HG03354 (cell line): ENCODE data around the gene HEMGN.
"Not testable (repeated sequence)": the region's sequence is repeated elsewhere in the genome, so short reads cannot be mapped to it uniquely, and the experiment has no call there.

Experiments used
- ATAC-seq: cut with Tn5 transposase; IDR thresholded peaks from one replicate; pipeline ENCODE4 v1.9.1; 2021; ENCODE audit warnings: mild to moderate bottlenecking; ENCODE audit not compliant: unreplicated experiment, poor library complexity, severe bottlenecking

HEMGN gene, protein sequence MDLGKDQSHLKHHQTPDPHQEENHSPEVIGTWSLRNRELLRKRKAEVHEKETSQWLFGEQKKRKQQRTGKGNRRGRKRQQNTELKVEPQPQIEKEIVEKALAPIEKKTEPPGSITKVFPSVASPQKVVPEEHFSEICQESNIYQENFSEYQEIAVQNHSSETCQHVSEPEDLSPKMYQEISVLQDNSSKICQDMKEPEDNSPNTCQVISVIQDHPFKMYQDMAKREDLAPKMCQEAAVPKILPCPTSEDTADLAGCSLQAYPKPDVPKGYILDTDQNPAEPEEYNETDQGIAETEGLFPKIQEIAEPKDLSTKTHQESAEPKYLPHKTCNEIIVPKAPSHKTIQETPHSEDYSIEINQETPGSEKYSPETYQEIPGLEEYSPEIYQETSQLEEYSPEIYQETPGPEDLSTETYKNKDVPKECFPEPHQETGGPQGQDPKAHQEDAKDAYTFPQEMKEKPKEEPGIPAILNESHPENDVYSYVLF

DNA sequence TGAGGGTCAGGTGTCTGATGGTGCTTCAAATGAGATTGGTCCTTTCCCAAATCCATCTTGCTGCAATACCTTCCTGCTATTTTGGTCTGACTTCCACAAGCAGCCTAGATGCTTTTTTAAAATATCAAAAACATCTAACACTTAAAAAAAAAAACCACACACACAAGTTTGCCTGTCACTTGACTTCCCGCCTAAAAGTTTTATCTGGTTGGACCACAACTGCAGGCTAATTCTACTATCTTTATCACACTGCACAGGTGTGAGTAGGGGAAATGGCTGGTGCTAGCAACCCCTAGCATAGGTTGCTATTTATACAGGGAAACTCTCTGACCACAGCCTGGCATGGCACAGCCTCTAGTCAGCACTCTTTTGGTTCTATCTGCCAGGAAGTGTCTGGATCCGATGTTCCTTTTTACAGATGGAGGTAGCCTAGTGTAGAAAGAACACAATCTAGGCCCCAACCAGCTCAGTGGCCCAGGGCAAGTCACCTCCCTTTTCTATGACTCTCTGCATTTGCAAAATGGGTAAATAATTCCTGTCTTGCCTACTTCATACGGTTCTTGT is at the start of gene HEMGN:
TSS of gene HEMGN (minus strand) at position 92 of the 564 bp plus-strand sequence. CDS start at position 56, 36 bp downstream.
- ATAC-seq: peak; percentile 75

DNA sequence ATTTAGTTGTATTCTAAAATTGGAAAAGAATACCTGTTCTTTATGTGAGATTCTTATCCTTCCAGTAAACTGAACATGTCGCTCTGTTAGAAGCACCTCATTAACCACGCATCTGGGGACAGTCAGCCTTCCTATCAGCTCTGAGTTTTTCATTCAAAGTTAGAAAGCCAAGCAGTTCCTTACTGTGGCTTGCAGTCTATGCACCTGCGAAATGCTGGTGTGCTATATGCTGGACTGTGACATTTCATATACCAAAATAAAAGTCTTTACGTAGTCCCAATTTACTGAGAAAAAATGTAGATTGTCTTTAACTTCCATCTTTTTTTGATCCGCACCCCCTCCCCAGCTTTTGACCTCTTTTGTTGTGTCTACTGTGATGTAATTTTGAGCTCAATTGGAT is 49.5 kb upstream of the HEMGN start:
- no peak for ATAC-seq

DNA sequence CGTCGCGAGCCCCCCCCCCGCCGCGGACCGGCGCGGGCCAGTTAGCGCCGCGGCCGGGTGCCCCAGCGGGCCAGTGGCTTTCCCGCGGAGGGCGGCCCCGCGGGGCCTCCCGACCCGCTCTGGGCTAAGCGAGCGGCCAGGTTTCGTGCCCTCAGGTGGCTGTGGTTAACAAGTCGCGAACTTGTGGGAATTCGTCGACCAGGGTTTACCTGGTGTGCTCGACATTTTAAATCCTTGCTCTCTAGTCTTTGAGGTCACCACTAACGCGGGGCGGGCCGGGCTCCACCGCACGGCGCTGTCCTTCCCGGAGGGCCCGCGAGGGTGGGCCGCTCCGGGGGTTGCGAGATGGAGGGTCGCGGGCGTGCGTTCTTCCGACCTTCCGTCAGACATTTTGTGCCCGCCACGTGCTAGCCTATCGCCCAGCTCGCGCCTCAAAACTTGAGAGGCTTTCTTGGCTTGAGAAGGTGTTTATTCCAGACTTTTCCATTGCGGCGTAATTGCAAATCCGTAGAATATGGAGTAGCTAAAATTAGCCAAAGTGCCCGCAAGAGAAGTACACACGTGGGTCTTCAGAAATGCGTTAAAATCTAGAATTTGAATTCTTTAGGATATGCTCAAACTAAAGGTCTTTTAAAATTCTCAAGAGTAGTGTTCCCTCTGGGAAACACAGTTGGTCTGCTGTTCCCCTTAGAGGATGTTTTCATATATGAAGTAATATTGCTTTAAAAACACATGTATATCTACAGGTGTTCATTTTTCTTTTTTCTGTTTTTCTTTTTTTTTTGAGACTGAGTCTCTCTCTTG is 47.3 kb upstream of the HEMGN start:
- peak; percentile 9 for ATAC-seq

DNA sequence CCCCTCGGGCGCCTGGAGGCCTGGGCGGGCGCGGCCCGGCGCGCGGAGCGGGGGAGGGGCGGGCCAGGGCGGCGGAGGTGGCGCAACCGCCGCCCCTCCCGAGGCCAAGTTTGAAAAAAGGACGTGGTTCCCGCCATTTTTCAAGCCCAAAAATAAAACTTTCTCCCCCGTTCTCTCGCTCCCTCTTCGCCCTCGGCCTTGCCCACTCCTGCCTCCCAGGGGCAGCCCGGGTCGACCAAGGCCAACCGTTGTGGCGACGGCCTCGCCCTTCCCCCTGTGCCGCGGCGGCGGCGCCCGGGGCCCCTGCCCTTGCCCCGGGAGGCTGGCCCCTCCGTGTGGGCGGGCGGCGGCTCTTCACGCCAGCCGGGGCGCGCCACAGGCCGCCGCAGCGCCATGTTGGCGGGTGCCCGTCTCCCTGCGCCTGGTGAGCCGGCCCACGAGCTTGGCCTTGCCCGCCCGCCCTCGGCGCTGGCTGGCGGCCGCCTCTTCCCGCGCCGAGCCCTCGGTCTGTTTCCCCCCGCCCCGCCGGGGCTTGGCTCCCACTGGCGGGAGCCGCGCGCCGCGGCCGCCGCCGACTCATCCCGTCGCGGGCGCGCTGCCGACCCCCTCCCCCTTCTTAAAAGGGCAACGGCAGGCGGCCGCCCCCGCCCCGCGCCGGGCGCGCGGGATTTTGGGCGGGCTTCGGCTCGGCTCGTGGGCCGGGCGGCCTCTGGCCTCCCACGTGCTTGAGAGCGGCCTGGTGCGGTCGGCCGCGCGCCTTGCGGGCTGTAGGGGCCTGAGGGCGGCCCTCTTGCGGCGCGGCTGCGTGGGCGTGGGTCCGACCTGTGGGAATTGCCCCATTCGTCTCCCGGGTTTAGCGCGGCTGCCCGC is 46.5 kb upstream of the HEMGN start:
- ATAC-seq: peak; percentile 34

DNA sequence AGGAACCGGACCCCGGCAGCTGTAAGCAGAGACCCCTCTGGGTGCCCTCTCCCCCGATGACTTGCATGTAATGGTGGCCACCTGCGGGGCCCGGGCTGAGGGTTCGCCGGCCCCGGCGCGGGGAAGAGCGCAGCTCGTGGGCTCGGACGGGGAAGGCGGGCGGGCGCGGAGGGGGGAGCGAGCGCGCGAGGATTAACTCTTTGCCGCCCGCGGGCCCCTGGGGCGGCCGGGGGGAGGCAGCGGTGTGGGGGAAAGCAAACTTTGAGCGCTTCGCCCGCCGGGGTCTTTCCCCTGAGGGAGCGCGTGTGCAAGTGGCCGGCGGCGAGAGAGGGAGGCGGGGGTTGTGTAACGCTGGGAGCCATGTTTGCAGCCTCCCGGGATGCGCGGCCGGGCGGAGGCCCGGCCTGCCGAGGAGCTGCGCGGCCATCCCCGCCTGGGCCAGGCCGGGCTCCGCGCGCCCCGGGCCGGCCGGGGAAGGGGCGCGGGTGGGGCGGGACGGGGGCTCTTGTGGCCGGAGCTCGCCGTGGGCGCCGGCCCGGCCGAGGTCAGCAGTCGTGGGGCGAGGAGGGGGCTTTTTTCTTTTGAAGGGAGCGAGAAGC is 45.7 kb upstream of the HEMGN start:
- ATAC-seq: peak; percentile 18

DNA sequence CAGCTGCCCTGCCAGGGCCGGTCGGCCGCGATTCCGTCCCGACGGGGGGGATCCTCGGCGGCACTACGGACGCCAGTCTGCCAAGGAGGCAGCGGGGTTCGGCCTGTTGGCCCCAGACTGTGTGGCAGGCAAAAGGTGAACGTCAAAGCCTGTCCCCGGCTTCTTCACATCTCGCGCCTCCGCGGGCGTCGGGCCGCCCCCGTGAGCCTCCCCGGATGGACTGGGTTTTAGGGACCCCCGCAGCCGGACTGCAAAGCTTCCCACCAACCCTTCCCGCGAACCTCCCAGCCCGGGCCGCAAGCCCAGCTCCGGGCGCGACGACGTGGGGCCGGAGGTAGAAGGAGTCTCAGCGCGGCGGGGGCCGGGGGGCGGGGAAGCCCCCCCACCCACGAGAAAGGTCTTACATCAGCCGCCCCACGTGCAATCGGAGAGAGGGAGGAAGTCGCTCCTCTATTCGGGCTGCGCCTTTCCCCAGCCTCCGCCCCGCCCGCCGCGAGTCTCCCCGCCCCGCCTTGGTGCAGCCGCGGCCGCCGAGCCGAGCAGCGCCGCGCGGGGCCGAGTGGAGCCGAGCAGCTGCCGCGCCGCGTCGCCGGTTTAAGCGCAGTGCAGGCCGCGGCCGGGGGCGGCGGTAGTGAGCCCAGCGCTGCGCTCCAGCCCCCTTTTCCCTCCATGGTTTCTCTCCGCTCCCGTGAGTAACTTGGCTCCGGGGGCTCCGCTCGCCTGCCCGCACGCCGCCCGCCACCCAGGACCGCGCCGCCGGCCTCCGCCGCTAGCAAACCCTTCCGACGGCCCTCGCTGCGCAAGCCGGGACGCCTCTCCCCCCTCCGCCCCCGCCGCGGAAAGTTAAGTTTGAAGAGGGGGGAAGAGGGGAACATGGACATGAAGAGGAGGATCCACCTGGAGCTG is 45.0 kb upstream of the HEMGN start, which contains the start of gene ANP32B:
TSS of gene ANP32B (plus strand) at position 659 of the 906 bp plus-strand sequence. CDS start at position 874, 215 bp downstream.
- peak; percentile 73 for ATAC-seq

DNA sequence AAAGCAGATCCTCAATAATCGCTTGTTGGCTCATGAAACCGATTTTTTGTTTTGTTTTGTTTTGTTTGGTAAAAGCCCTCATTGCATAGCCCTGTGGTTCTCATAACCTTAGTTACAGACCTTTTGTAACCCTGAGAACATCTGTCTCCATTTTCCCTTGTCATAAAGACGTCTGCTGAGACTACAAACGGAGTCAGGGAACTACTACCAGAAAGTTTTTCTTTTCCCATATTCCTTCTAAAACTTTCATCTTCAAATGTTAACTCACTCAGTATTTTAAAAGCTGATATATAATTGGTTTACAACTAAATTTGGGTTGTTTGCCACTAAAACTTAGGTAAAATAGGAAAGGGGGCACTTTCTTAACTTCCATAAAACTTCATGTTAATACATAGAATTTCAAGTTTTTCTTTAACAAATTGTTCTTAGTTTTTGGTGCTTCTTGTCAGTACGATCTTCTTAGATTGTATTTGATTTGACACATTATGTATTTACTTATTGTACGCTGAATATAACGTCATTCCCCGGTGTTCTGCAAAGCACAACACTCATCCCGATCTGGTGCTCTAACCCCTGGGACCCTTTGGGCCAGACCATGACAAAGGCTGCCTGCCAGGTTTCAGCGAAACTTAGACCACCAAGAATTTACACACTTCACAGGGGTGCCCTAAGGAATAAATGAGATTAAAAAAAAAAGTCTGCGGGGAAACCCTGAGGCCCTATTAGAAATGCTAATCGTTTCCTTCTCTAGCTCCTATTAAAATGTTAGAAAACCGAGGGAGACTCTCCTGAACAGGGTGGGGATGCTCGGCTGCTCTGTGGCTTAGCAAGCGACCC is 44.1 kb upstream of the HEMGN start:
- ATAC-seq: no peak

DNA sequence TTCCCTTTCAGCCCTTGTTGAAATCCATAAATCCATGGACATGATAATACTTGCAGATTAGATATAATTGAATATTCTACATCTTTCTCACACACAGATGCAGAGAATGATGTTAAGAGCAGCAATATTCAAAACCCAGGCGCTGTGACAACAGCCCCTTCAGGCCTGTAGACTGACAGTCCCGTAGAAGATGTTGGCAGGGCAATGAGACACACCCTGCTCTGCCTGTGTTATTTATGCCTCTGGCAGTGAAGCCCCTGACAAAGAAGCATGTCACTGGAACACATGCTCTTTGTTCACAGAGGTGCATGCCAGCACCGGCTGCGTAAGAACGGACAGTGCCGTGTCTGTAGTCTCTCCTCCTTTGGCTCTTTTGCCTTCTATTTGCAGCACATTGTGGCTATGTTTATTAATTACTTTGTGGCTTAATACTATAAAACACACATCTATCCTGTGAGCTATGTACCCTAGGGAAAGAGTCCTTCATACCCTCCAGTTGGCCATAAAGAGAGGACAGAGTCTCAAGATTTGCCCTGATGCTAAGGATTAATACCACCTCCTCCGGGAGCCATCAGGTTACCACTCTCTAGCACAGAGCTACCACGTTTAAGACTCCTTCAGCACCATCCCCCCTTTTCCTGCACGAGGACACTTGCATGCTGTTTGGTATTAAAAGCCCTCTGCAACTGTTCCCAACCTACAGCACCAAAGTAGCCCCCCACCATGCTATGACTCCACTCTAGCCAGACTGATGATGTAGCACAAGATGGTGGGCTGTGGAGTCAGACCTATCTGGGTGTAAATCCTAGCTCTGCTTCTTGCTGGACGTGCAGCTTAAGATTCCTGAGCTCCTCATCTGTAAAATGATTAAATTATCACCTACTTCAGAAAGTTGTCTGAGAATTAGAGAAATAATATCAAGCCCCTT is 43.2 kb upstream of the HEMGN start:
- ATAC-seq: no peak

DNA sequence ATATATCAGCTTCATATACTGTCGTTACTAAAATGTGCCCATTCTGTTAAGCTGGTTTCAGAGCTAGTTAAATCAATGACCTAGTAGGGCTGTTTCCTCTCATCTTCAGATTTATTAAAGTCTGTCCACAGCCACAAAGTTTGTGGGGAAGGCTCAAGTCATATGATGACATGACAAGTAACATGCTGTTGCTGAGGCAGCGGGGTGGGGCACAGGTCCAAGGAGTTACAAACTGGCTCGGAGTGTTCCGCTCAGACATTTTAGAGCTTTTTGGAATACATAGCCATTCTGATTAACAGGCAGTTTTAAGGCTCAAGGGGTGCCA is 42.5 kb upstream of the HEMGN start:
- no peak for ATAC-seq

DNA sequence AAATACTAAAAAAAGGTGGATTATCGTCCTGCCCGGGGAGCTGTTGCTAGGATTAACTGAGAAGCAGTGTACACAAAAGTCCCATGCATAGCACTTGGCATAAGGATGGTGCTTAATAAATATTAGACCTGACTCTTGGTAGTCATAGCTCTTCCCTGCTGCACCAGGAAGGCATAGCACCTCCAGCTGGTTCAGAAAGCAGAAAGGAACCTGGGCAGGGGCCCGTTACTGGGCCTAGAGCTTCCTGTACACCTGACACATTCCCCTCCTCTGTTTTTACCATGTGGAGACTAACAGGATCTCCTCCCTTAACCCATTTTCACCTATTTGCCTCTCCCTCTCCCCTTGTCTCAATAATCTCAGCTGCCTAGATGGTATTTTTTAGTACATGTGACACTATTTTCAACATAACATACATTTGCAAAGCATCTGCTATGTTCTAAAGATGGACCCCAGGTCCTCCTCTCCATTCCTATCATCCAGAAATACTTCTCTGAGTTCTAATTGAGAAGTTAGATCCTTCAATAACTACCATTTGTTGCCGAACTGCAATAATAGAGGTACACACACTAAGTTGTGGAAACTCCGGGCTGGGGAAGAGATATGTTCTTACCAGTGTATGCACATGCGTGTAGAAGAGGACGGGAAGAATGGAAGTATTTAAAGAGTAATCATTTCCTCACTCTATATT is 42.0 kb upstream of the HEMGN start:
- no peak for ATAC-seq

DNA sequence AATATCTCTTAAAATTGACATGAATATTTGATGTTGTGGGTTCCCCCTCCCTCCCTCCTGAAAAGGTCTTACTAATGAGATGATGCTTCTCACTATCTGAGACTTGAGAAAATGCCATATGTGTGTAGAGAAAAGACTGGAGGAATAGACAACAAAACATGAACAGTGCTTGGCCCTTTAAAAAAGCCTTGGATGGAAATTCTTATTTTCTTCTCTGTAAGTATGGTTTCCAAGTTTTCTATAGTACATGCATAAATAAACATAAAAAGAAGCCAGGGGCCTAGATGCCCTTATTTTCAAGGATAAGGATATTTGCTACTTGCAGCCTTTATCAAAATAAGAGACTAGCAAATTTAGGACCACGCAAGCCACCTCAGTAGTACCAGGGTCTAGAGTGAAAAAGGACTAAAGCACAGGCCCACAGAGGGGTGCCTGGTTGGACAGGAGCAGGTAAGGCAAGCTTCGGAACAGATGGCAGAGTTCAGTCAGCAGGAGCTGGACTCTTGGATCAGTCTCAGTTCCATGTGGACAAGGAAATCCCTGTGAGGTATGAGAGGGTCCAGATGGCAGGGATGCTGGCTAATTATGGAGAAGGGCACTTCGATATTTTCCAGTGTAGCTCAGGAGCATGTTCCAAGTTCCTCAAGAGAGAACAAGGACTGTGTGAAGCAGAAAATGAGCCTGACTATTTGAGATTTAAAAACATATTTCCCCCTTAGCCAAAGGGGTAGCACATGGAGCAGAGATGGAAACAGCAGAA is 40.6 kb upstream of the HEMGN start:
- no peak for ATAC-seq

DNA sequence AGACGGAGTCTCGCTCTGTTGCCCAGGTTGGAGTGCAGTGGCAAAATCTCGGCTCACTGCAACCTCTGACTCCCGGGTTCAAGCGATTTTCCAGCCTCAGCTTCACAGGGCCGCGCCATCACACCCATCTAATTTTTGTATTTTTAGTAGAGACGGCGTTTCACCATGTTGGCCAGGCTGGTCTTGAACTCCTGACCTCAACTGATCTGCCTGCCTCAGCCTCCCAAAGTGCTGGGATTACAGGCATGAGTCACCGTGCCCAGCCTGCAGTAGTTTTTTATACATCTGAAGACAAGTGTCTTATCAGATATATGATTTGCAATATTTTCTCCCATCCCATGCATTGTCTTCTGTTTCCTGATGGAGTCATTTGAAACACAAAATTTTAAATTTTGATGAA is 38.7 kb upstream of the HEMGN start:
- not testable (repeated sequence) for ATAC-seq

DNA sequence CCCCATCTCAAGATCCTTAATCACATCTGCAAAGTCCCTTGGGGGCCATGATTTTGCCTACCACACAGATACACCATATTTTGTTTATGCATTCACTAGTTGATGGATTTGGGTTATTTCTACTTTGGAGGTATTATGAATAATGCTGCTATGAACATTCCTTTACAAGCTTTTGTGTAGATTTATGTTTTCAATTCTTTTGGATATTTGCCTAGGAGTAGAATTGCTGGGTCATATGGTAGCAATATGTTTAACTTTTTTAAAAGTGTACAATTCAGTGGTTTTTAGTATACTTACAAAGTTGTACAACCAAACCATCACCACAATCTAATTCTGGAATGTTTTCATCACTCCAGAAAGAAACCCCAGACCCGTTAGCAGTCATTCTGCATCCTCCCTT is 37.4 kb upstream of the HEMGN start:
- ATAC-seq: no peak

DNA sequence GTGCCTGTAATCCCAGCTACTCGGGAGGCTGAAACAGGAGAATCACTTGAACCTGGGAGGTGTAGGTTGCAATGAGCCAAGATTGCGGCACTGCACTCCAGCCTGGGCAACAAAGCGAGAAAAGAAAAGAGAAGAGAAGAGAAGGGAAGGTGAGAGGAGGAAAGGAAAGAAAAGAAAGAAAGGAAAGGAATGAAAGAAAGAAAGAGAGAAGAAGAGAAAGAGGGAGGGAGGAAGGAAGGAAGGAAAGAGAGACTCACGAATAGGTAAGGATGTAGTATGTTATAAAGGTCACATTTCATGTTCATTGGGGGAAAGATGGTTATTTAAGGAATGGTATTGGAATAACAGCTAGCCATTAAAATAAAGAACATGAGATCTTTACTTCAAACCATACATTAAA is 34.8 kb upstream of the HEMGN start:
- no peak for ATAC-seq

DNA sequence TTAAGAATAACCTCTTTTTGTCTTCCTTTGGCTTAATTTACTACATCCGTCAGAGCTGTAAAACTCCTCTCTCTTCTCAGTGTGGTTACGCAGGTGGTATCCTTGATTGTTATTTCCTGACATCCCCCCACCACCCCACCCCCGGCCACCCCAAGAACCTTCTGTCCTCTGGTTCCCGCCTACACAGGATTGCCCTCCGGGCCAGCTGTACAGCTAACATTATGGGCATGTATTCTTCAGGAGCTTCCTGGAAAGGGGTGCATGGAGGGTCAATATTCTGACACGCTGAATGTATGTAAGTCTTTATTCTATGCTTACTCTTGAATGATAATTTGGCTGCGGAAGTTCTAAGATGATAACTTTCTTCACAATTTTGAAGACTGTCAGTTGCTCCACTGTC is 32.2 kb upstream of the HEMGN start:
- ATAC-seq: no peak
